Mucosa of stomach (tissue), 1 donor: ENCODE data around the gene LRRIQ3.

Experiments
- H3K27me3 ChIP-seq: one replicate; pipeline ENCODE4 v1.7.0; 2013; ENCODE audit warnings: mild to moderate bottlenecking, low read length; ENCODE audit not compliant: control insufficient read depth, insufficient read depth
- H3K36me3 ChIP-seq: one replicate; pipeline ENCODE4 v1.7.0; 2013; ENCODE audit warnings: low read length; ENCODE audit not compliant: control insufficient read depth, insufficient read depth
- H3K4me1 ChIP-seq: one replicate; pipeline ENCODE4 v1.7.0; 2013; ENCODE audit warnings: mild to moderate bottlenecking, low read length; ENCODE audit not compliant: control insufficient read depth, insufficient read depth
- H3K4me3 ChIP-seq: one replicate; pipeline ENCODE4 v1.7.0; 2013; ENCODE audit warnings: low read length
- H3K9ac ChIP-seq: one replicate; pipeline ENCODE4 v1.7.0; 2013; ENCODE audit warnings: mild to moderate bottlenecking, low read length, moderate library complexity
- H3K9me3 ChIP-seq: one replicate; pipeline ENCODE4 v1.7.0; 2013; ENCODE audit warnings: mild to moderate bottlenecking, low read length, moderate library complexity; ENCODE audit not compliant: control insufficient read depth
- donor health status: Pancreatic carcinoma.

LRRIQ3 gene

DNA sequence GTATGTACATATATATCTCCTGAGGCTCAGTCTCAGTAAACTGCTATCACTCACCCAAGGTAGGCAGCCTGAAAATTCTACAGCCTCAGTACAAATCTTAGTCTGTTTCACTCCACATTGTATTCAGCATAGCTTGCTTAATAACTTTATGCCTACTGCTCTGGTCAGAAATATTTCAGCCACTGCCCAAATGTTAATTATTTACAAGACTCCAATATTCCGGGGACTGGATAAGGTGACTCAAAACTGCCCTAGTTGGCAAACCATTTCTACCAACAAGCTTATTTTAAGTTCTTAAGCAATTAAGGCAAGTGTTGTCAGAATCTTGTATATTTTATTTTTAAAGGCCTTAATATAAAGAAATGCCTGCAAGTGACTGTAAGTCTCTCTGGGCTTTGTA is 114.8 kb downstream of the LRRIQ3 start:
- Histone ChIP-seq H3K9ac (no peak overlapping the region), H3K27me3 (no peaks in the 10 kb centered on the region), H3K9me3 (no peaks in the 10 kb centered on the region), H3K4me3 (no peak overlapping the region), H3K36me3 (no peaks in the 10 kb centered on the region), H3K4me1 (no peaks in the 10 kb centered on the region)

DNA sequence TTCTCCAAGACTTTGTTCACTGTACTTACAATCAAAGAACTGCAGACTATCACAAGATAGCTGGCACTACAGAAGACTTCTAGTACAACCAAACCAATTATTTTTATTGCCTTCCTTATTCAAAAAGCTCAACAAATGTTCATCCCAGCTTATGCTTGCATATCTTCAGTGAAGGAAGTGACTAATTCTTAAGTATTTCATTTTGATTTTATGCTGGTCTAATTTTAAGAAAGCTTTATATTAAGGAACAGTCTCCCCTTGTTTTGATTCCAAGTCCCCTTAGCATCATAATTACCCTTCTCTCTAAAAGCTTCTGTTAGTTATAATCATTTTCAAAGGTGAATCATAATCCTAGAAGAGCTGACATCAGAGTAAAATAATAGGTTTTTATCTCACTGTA is 132.9 kb downstream of the LRRIQ3 start:
- no peaks in the 10 kb centered on the region for H3K9me3 ChIP-seq
- H3K4me1 ChIP-seq, result no peaks in the 10 kb centered on the region
- H3K27me3 ChIP-seq, result no peaks in the 10 kb centered on the region
- no peaks in the 10 kb centered on the region for H3K36me3 ChIP-seq
- H3K9ac ChIP-seq, result no peak overlapping the region
- no peak overlapping the region for H3K4me3 ChIP-seq

DNA sequence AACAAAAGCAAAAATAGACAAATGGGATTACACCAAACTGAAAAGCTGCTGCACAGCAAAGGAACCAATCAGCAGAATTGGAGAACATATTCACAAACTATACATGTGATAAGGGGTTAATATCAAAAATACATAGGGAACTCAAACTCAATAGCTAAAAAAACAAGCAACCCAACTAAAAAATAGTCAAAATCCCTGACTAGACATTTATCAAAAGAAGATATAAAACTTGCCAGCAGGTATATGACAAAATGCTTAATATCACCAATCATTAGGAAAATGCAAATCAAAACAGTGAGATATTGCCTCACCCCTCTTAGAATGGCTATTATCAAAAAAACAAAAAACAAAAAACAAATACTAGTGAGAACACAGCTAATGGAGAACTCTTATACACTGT is 140.3 kb downstream of the LRRIQ3 start:
- Histone ChIP-seq H3K27me3 (no peaks in the 10 kb centered on the region), H3K36me3 (no peaks in the 10 kb centered on the region), H3K4me1 (no peaks in the 10 kb centered on the region), H3K4me3 (no peak overlapping the region), H3K9ac (no peak overlapping the region), H3K9me3 (no peaks in the 10 kb centered on the region)

DNA sequence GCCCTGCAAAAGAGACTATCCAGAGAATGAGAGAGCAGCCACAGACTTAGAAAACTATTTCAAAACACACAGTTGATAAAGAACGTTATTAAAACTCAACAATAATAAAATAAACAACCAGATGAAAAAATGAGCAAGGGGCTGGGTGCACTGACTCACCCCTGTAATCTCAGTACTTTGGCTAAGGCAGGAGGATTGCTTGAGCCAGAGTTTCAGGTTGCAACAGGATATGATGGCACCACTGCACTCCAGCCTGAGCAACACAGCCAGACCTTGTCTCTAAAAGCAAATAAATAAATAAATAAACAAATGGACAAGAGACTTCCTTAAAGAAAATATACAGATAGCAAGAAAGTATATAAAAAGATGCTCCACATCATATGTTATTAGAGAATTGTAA is 144.6 kb downstream of the LRRIQ3 start:
- Histone ChIP-seq H3K9ac (no peak overlapping the region), H3K36me3 (no peaks in the 10 kb centered on the region), H3K4me1 (no peaks in the 10 kb centered on the region), H3K4me3 (no peak overlapping the region), H3K9me3 (no peaks in the 10 kb centered on the region), H3K27me3 (no peaks in the 10 kb centered on the region)

DNA sequence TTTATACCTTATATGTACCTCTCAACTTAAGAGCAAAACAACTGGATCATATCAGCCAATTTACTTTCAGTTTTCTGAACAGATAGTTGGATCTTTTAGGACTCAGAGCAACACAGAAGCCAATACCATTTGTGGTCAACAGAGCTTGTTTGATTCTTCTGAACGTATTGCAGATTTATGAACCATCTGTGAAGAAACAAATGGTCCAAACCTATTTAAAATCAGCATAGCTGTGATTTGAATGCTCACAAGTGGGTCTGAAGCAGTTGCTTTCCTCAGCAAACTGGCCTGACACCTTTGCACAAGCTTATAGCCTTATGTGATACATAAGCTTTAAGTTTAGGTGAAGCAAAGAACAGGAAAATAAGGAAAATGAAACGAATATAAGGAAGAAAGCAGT is 147.6 kb downstream of the LRRIQ3 start:
- Histone ChIP-seq H3K4me3 (no peak overlapping the region), H3K9me3 (no peaks in the 10 kb centered on the region), H3K27me3 (no peaks in the 10 kb centered on the region), H3K9ac (no peak overlapping the region), H3K36me3 (no peaks in the 10 kb centered on the region), H3K4me1 (no peaks in the 10 kb centered on the region)

DNA sequence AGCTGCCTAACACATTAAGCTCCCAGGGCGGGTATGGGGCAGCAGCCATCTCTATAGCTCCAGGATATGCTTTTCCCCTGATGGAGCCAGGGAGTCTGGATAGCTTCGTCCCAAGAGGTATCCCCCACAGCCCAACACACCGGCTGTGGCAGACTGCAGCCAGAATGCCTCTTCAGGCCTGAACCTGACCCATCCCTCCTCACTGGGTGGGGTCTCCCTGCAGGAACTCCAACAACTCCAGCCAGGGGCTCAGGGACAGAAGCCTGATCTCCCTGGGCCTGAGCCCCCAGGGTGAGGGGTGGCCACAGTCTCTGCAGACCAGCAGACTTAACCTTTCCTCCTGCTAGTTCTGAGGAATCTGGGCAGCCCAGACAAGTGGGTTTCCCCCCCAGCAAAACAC is 159.9 kb downstream of the LRRIQ3 start:
- no peaks in the 10 kb centered on the region for H3K36me3 ChIP-seq

DNA sequence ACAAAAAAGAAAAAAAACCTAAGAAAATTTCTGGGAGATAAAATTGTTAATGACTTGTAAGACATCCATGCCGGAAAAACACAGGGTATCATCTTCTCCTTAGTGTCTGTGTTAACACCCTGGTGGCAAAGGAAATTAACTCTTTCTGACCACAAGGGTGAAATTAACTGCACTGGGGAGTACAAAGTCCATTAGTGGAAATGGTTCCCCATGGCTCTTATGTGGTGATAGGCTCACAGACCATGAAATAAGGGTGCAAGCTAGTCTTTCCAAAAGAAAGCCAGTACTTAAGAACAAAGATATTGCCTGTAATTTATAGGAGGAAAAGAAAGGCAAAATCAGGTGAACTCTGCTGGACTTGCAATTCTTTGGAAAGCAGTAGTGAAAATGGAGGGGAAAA is 185.4 kb downstream of the LRRIQ3 start:
- Histone ChIP-seq H3K27me3 (no peaks in the 10 kb centered on the region), H3K9ac (no peak overlapping the region), H3K36me3 (no peaks in the 10 kb centered on the region), H3K9me3 (no peaks in the 10 kb centered on the region), H3K4me3 (no peak overlapping the region), H3K4me1 (no peaks in the 10 kb centered on the region)

More for the DNA sequence above, 159.9 kb downstream of the LRRIQ3 start:
- Histone ChIP-seq H3K4me1 (no peaks in the 10 kb centered on the region), H3K27me3 (no peaks in the 10 kb centered on the region), H3K9me3 (no peaks in the 10 kb centered on the region), H3K4me3 (no peak overlapping the region), H3K9ac (no peak overlapping the region)

DNA sequence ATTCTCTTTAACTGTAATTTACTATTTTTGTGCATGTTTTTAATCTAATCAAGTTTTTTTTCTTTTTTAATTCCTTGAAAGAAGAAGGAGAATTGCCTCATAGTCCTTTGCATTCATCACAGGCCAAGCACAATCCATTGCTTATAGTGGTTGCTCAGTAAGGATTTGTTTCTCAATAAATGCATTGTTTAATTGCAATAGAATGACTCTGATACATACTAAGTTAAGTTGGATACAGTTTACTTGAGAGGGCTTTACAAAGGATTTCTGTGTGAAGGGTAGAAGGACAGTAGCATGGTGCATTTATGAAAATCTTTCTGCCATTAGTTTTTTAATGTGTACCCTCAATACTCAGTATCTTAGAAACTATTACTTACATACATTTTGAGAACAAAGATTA is 186.2 kb downstream of the LRRIQ3 start:
- Histone ChIP-seq H3K27me3 (no peaks in the 10 kb centered on the region), H3K4me3 (no peak overlapping the region), H3K9me3 (no peaks in the 10 kb centered on the region), H3K4me1 (no peaks in the 10 kb centered on the region), H3K36me3 (no peaks in the 10 kb centered on the region), H3K9ac (no peak overlapping the region)

DNA sequence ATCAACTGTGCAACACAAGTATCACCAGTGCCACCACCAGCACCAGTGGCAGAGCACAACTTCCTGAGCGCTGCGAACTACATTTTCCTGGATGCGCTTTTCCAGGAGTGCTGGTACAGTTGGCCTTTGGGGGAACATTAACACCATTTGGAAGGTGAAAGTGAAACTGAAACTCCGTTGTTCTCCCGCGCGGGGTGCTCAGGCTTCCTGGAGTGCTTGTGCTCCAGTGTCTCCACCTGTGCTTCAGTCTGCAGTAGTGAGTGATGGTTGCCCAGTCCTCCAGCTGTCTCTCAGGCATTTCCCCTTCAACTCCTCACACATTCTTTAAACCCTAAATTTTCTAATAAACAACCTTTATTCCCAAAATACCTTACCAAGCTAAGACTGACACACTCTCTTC is 187.8 kb downstream of the LRRIQ3 start:
- no peaks in the 10 kb centered on the region for H3K36me3 ChIP-seq
- H3K4me1 ChIP-seq, result peaks cover 4% of the 10 kb centered on the region
- no peaks in the 10 kb centered on the region for H3K9me3 ChIP-seq
- no peak overlapping the region for H3K4me3 ChIP-seq
- no peak overlapping the region for H3K9ac ChIP-seq
- no peaks in the 10 kb centered on the region for H3K27me3 ChIP-seq

DNA sequence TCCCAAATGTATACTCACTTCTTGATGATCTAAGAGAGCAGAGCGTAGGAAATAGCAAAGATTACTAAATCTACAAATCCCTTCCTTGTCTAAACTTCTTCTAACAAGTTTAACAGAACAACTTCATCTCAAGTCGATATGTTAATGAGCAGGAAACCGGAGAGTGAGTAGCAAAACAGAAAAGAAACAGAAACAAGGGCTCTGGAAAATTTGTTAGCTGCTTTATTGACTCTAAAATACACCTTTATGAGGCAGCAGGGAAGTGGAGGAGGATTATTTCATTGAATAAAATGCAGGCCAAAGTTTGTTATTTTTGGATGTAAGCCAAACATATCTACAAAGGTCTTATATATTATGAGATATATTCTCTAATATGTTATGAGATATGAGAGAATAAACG is 192.4 kb downstream of the LRRIQ3 start:
- peaks cover 7% of the 10 kb centered on the region for H3K4me1 ChIP-seq
- H3K36me3 ChIP-seq, result no peaks in the 10 kb centered on the region
- no peak overlapping the region for H3K4me3 ChIP-seq
- no peak overlapping the region for H3K9ac ChIP-seq
- no peaks in the 10 kb centered on the region for H3K27me3 ChIP-seq
- no peaks in the 10 kb centered on the region for H3K9me3 ChIP-seq

DNA sequence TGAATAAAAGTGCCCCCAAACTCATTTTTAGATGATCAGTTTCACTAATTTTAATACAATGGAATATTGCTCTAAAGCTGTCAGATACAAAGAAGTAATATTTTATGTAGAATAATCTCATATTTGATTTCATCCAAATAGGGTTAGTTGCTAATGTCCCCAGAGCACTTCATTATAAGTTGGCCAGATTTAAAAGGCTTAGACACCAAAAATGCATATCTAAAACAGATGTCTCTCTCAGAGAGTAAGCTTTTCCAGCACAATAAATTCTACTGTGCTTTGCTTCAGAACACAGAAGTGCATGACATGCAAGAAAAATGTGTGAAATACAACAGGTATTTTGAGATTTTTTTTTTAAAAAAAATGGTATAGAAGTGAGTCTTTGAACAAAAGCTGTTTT is 194.2 kb downstream of the LRRIQ3 start:
- H3K9me3 ChIP-seq, result no peaks in the 10 kb centered on the region
- H3K4me1 ChIP-seq, result peaks cover 7% of the 10 kb centered on the region
- H3K9ac ChIP-seq, result no peak overlapping the region
- no peak overlapping the region for H3K4me3 ChIP-seq
- no peaks in the 10 kb centered on the region for H3K36me3 ChIP-seq
- no peaks in the 10 kb centered on the region for H3K27me3 ChIP-seq

DNA sequence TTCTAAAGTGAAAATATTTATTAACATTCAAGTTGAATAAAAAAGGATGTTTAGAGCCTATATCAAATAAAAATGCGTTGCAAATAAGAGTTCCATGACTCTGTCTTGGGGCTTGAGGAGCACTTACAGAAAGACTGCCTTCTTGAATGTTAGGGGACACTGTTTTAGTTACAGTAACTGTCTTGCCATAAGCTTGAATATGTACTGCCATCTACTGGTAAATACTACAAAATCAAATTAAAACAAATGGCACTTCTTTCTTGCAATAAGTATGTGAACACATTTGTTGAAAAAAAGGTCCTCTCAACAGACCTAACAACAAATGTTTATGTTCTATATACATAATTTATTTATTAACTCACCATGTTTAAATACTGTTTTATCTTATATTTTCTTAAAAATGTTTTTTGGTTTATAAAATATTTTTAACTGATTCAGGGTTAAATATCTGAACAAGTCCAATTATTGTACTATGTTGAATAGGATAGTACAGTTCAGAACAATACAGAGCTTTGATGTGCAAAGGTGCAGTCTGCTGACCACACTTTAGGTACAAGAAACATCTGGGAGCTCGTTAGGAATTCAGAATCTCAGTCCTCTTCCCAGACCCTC is 199.5 kb downstream of the LRRIQ3 start:
- no peaks in the 10 kb centered on the region for H3K9me3 ChIP-seq
- no peaks in the 10 kb centered on the region for H3K27me3 ChIP-seq
- no peak overlapping the region for H3K9ac ChIP-seq
- no peaks in the 10 kb centered on the region for H3K4me1 ChIP-seq
- no peak overlapping the region for H3K4me3 ChIP-seq
- H3K36me3 ChIP-seq, result no peaks in the 10 kb centered on the region
